Mesothelial cell of epicardium (in vitro differentiated cells): ENCODE results near the gene OR13A1. TPM values are rescaled to one million over a fixed set of nuclear protein-coding genes. Genes with fewer than 3 reads are reported as not detected.

Experiments
- DNase-seq, 2 experiments: peaks; one replicate each; pipeline ENCODE4 v3.0.0; 2021; ENCODE audit warnings: low spot score in 2 of 2; ENCODE audit not compliant: unreplicated experiment in 2 of 2
- H3K27ac Mint-ChIP-seq: 2 replicates; pipeline ENCODE4 v1.8.0; 2021; ENCODE audit warnings: mixed read lengths
- H3K27me3 Mint-ChIP-seq: 2 replicates; pipeline ENCODE4 v1.8.0; 2021; ENCODE audit warnings: low read depth, mixed read lengths
- H3K36me3 Mint-ChIP-seq: 2 replicates; pipeline ENCODE4 v1.8.0; 2021; ENCODE audit warnings: mixed read lengths
- H3K4me1 Mint-ChIP-seq: 2 replicates; pipeline ENCODE4 v1.8.0; 2021; ENCODE audit warnings: mixed read lengths
- H3K4me3 Mint-ChIP-seq: 2 replicates; pipeline ENCODE4 v1.8.0; 2021; ENCODE audit warnings: mild to moderate bottlenecking, moderate library complexity, mixed read lengths
- H3K9me3 Mint-ChIP-seq: 2 replicates; pipeline ENCODE4 v1.8.0; 2021; ENCODE audit warnings: mixed read lengths
- CTCF ChIP-seq: fragments of 200-600 bp; sonication (generic); IDR thresholded peaks from one replicate; pipeline ENCODE4 v1.5.0; 2021; ENCODE audit warnings: antibody characterized with exemption; ENCODE audit not compliant: unreplicated experiment
- total RNA-seq: library from RNA; stranded (reverse); gene quantifications from 3 replicates; pipeline ENCODE4 v1.2.1, GENCODE V29; 2021

OR13A1 gene
- total RNA-seq, 1 donor from 2014 or later = 0.13 TPM

GRCh38 chr10:45256246-45256645 lies 59.2 kb downstream of the OR13A1 start:
- TF ChIP-seq CTCF = no peak
- Mint-ChIP-seq H3K9me3 (no peaks in the 10 kb centered on the region), H3K4me3 (no peak overlapping the region), H3K27ac (no peak overlapping the region), H3K4me1 (no peaks in the 10 kb centered on the region), H3K27me3 (no peaks in the 10 kb centered on the region), H3K36me3 (no peaks in the 10 kb centered on the region)
- DNase-seq = no peak

GRCh38 chr10:45255706-45256105 lies 59.7 kb downstream of the OR13A1 start:
- Mint-ChIP-seq H3K9me3 (no peaks in the 10 kb centered on the region), H3K27me3 (no peaks in the 10 kb centered on the region), H3K36me3 (no peaks in the 10 kb centered on the region), H3K27ac (no peak overlapping the region), H3K4me1 (no peaks in the 10 kb centered on the region), H3K4me3 (no peak overlapping the region)
- DNase-seq = no peak
- no peak for TF ChIP-seq CTCF

DNA sequence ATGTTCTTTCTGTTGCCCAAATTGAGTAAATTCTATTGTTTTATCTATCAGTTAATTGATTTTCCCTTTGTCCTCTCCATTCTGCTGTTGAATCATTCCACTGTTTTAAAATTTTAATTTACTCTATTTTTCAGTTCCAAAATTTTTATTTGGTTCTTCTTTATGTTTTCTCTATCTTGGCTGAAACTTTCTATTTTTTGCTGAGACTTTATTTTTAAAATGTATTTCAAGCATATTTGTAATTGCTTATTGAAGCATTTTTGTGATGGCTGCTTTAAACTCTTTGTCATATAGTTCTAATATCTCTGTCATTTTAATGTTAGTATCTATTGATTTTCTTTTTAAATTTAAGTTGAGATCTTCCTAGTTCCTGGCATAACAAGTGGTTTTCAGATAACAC lies 60.5 kb downstream of the OR13A1 start:
- peaks cover 4% of the 10 kb centered on the region for H3K4me1 Mint-ChIP-seq
- H3K27me3 Mint-ChIP-seq = no peaks in the 10 kb centered on the region
- H3K9me3 Mint-ChIP-seq = no peaks in the 10 kb centered on the region
- H3K36me3 Mint-ChIP-seq = no peaks in the 10 kb centered on the region
- H3K27ac Mint-ChIP-seq = no peak overlapping the region
- H3K4me3 Mint-ChIP-seq = no peak overlapping the region
- TF ChIP-seq CTCF = no peak
- no peak for DNase-seq

- Mint-ChIP-seq H3K4me1 (peaks cover 5% of the 10 kb centered on the region), H3K4me3 (no peak overlapping the region), H3K27ac (no peak overlapping the region), H3K9me3 (no peaks in the 10 kb centered on the region), H3K27me3 (no peaks in the 10 kb centered on the region), H3K36me3 (no peaks in the 10 kb centered on the region)
- no peak for DNase-seq
- TF ChIP-seq CTCF = no peak
These were observed 62.1 kb downstream of the OR13A1 start for GRCh38 chr10:45253183-45253914.

Other genes with a start within 250 kb of the OR13A1 start
- 8.6 to 10.6 TPM (median 9.6 TPM) in 3 replicates for gene ALOX5, start 58.6 kb upstream of the OR13A1 start, total RNA-seq